Panc1 (cell line): ENCODE measurements around the gene KLF9. TPM values are rescaled to one million over a fixed set of nuclear protein-coding genes. Genes with fewer than 3 reads are reported as not detected.
"Not testable (repeated sequence)": the region's sequence is repeated elsewhere in the genome, so short reads cannot be mapped to it uniquely, and the experiment has no call there.

Experiments
- ATAC-seq: fragments of 200-7000 bp; cut with Tn5 transposase; 2 replicates; pipeline ENCODE4 v1.9.1; 2020; ENCODE audit warnings: mild to moderate bottlenecking, moderate library complexity
- BruUV-seq: library from RNA; stranded (reverse); fragments of 400-500 nt; replicated peaks from 2 replicates; lab custom pipeline; 2021; lab: Mats Ljungman, UMichigan
- CTCF ChIA-PET: fragments of 300-600 bp; sonication (Branson Sonifier 250); formaldehyde crosslinking; loops from one replicate; lab custom pipeline; 2022; ENCODE audit warnings: antibody characterized with exemption; lab: Charles Lee
- POLR2A ChIA-PET: fragments of 300-600 bp; sonication (Branson Sonifier 250); formaldehyde crosslinking; loops from one replicate; lab custom pipeline; 2022; ENCODE audit warnings: antibody characterized with exemption; lab: Charles Lee
- DNase-seq: peaks from one replicate; pipeline ENCODE4 v3.0.0-alpha.2; 2010; ENCODE audit warnings: low read depth, low spot score
- H3K27ac ChIP-seq: 2 replicates; pipeline ENCODE4 v1.5.1; 2011; ENCODE audit warnings: mild to moderate bottlenecking, low read length, inconsistent platforms
- H3K27me3 ChIP-seq: fragments of 200-500 bp; sonication (Bioruptor generic); 2 replicates; pipeline ENCODE4 v1.6.0; 2014; ENCODE audit warnings: low read length, inconsistent platforms; ENCODE audit not compliant: control insufficient read depth, insufficient read depth
- H3K36me3 ChIP-seq: fragments of 200-500 bp; sonication (Bioruptor generic); 2 replicates; pipeline ENCODE4 v1.5.1; 2014; ENCODE audit warnings: inconsistent platforms, mild to moderate bottlenecking, low read length, moderate library complexity; ENCODE audit not compliant: control insufficient read depth, insufficient read depth
- H3K4me1 ChIP-seq: 2 replicates; pipeline ENCODE4 v1.5.1; 2011; ENCODE audit warnings: inconsistent platforms, mild to moderate bottlenecking, low read length, moderate library complexity; ENCODE audit not compliant: control insufficient read depth, insufficient read depth
- H3K4me3 ChIP-seq, 2 experiments: 2 replicates each; pipeline ENCODE4 v1.5.1; 2011 to 2012; ENCODE audit warnings: low read depth in 2 of 2, low read length in 2 of 2, mild to moderate bottlenecking in 2 of 2, inconsistent platforms in 1 of 2, moderate library complexity in 1 of 2
- H3K9me3 ChIP-seq: fragments of 200-500 bp; sonication (Bioruptor generic); 2 replicates; pipeline ENCODE4 v1.5.1; 2014; ENCODE audit warnings: low read depth, mild to moderate bottlenecking, inconsistent platforms, low read length, moderate library complexity; ENCODE audit not compliant: control insufficient read depth, insufficient read depth
- CTCF ChIP-seq: fragments of 450-650 bp; IDR thresholded peaks from 2 replicates; pipeline ENCODE4 v1.5.1; 2017; ENCODE audit warnings: mild to moderate bottlenecking
- REST ChIP-seq, 2 experiments: IDR thresholded peaks; 2 replicates each; pipeline ENCODE4 v1.6.1; 2011 to 2012; ENCODE audit warnings: low read depth in 2 of 2, control low read depth in 1 of 2, low read length in 1 of 2, mild to moderate bottlenecking in 1 of 2, moderate library complexity in 1 of 2; ENCODE audit not compliant: insufficient read depth in 1 of 2
- SIN3A ChIP-seq: IDR thresholded peaks from 2 replicates; pipeline ENCODE4 v1.6.1; 2012; ENCODE audit warnings: low read depth, mild to moderate bottlenecking, low read length, moderate library complexity, borderline replicate concordance; ENCODE audit not compliant: insufficient read depth
- TCF7L2 ChIP-seq: IDR thresholded peaks from 2 replicates; pipeline ENCODE4 v1.6.1; 2011; ENCODE audit warnings: mild to moderate bottlenecking, low read depth, low read length, inconsistent platforms
- in situ Hi-C: cut with HindIII; loops from 2 replicates; pipeline ENCODE4 v1.10.0; 2016; ENCODE audit warnings: low sequenced_read_pairs, low pct_unique_long_range_greater_than_20kb
- intact Hi-C: fragments of 100-400 bp; cut with micrococcal nuclease; formaldehyde crosslinking; loops from one replicate; pipeline ENCODE4 v1.10.0; 2022; ENCODE audit not compliant: unreplicated experiment
- total RNA-seq: library from RNA; stranded (reverse); gene quantifications from one replicate; pipeline ENCODE4 v1.2.1, GENCODE V29; 2021; ENCODE audit not compliant: unreplicated experiment

Gene KLF9
- total RNA-seq, 1 experiment from 2014 or later, result 0.95 TPM

DNA sequence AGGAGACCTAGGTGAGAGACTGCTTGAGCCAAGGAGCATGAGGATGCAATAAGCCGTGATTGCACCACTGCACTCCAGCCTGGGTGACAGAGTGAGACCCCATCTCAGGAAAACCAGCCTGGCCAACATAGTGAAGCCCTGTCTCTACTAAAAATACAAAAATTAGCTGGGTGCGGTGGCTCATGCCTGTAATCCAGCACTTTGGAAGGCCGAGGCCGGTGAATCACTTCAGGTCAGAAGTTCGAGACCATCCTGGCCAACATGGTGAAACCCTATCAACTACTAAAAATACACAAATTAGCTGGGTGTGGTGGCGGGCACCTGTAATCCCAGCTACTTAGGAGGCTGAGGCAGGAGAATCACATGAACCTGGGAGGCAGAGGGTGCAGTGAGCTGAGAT is 13.2 kb downstream of the KLF9 start:
- ATAC-seq, POLR2A ChIA-PET, H3K4me3 ChIP-seq, H3K27me3 ChIP-seq, H3K9me3 ChIP-seq, BruUV-seq, H3K4me1 ChIP-seq, in situ Hi-C loops, H3K27ac ChIP-seq, CTCF ChIA-PET, H3K36me3 ChIP-seq, intact Hi-C loops, DNase-seq: not testable (repeated sequence)

DNA sequence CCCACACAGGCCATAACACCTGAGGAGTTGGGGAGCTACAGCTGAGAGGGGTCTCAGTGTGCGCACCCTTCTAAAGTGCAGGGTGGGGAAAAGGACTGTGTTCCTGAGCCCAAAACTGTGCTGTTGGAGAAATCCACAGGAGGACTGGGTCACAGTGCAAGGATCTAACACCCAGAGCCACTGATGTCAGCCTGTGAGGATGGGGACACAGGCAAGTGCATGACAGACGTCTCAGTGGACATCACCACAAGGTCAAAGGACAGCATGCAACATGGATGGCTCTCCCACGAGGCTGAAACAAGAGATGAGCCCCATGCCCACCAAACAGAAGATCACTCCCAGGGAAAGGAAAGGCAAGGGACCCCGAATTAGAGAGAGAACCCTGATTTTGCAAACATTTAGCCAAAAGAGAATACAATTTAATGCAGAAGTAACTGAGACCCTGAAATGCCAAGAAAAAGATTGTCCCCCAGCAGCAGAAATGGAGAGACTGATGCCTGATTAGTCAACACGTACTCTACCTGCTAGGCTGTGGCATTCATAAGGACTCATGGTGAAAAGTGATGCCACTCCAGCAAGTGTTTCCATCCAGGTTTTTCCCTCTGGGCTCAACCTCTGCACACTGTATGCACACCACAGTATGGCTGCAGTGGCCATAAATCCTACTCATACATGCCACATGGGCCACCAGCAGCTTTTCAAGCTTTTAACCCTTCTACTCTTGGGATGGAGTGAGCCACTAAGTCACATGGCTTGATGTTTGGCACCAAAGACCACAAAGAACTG is 14.2 kb downstream of the KLF9 start:
- Histone ChIP-seq H3K27ac (no peak overlapping the region), H3K36me3 (no peaks in the 10 kb centered on the region), H3K4me3 (no peak overlapping the region), H3K27me3 (no peaks in the 10 kb centered on the region), H3K4me1 (no peaks in the 10 kb centered on the region), H3K9me3 (no peaks in the 10 kb centered on the region)
- in situ Hi-C loops, result no loop called here
- CTCF ChIA-PET, result no interaction called here
- no TSS peak for BruUV-seq
- TF ChIP-seq SIN3A (no peak), REST (IDR thresholded peaks at IDR 0.05; ENCODE audit: insufficient read depth in 1 of 2, low read depth in 2 of 2, low read length in 1 of 2) (no peak), TCF7L2 (no peak), CTCF (no peak)
- intact Hi-C loops, result no loop called here
- no peak for ATAC-seq
- POLR2A ChIA-PET, result no interaction called here
- no peak for DNase-seq

GRCh38 chr9:70399141-70399540 is 15.3 kb downstream of the KLF9 start:
- Histone ChIP-seq H3K27me3 (no peaks in the 10 kb centered on the region), H3K4me1 (no peaks in the 10 kb centered on the region), H3K27ac (no peak overlapping the region), H3K4me3 (no peak overlapping the region), H3K9me3 (no peaks in the 10 kb centered on the region), H3K36me3 (no peaks in the 10 kb centered on the region)
- ChIA-PET CTCF (no interaction called here), POLR2A (no interaction called here)
- TF ChIP-seq CTCF, result no peak
- ATAC-seq (no peak), DNase-seq (no peak)
- intact Hi-C loops, result no loop called here
- in situ Hi-C loops, result no loop called here
- BruUV-seq, result no TSS peak
